ENCODE measurements around the gene MDFIC. TPM values are rescaled to one million over a fixed set of nuclear protein-coding genes. Genes with fewer than 3 reads are reported as not detected.

Gene MDFIC
- total and polyA plus RNA-seq, 2 experiments from 2014 or later: 10.6 to 18.5 TPM

- H2AFZ ChIP-seq: no peak overlapping the region
- TF ChIP-seq EZH2 (IDR thresholded peaks at IDR 0.05; ENCODE audit: borderline replicate concordance) (no peak), CTCF (IDR thresholded peaks at IDR 0.05; ENCODE audit: poor library complexity) (no peak), EZH2phosphoT487 (IDR thresholded peaks at IDR 0.05; ENCODE audit: low read depth, severe bottlenecking, unreplicated experiment) (no peak)
- H3K27ac ChIP-seq: no peak overlapping the region
These were observed 20.1 kb upstream of the MDFIC start for GRCh38 chr7:114901771-114902170.

GRCh38 chr7:114903131-114903530 lies 18.8 kb upstream of the MDFIC start:
- H3K9me3 ChIP-seq (ENCODE audit: low read depth): no peaks in the 10 kb centered on the region
- TF ChIP-seq CTCF (IDR thresholded peaks at IDR 0.05; ENCODE audit: poor library complexity) (no peak), EZH2 (IDR thresholded peaks at IDR 0.05; ENCODE audit: borderline replicate concordance) (no peak), EZH2phosphoT487 (IDR thresholded peaks at IDR 0.05; ENCODE audit: low read depth, severe bottlenecking, unreplicated experiment) (no peak)

More at GRCh38 chr7:114901771-114902170, 20.1 kb upstream of the MDFIC start:
- Histone ChIP-seq H3K4me1 (ENCODE audit: insufficient read depth) (no peaks in the 10 kb centered on the region), H3K4me2 (no peak overlapping the region), H3K4me3 (no peak overlapping the region), H3K9me2 (replicated peaks; ENCODE audit: insufficient read depth) (no peaks in the 10 kb centered on the region), H4K20me1 (ENCODE audit: insufficient read depth, poor library complexity, severe bottlenecking) (no peaks in the 10 kb centered on the region), H3K79me2 (no peaks in the 10 kb centered on the region), H3K27me3 (no peaks in the 10 kb centered on the region), H3K9me3 (ENCODE audit: low read depth) (no peaks in the 10 kb centered on the region), H3K36me3 (replicated peaks; ENCODE audit: insufficient read depth, low read depth) (no peaks in the 10 kb centered on the region)
- peak; percentile 14 for DNase-seq (ENCODE audit: low spot score)
- WGBS (ENCODE audit: low lambda C conversion rate, missing lambda C conversion rate): 76% methylated on average over 1 of the region's 1 CpG

GRCh38 chr7:114910787-114911186 lies 11.1 kb upstream of the MDFIC start:
- WGBS (ENCODE audit: low lambda C conversion rate, missing lambda C conversion rate): 58% methylated on average over 2 of the region's 2 CpGs
- H4K20me1 ChIP-seq (ENCODE audit: insufficient read depth, poor library complexity, severe bottlenecking): no peaks in the 10 kb centered on the region
- no peaks in the 10 kb centered on the region for H3K4me1 ChIP-seq (ENCODE audit: insufficient read depth)
- H3K4me2 ChIP-seq: no peak overlapping the region
- H3K27ac ChIP-seq: no peak overlapping the region
- H3K36me3 ChIP-seq (replicated peaks; ENCODE audit: insufficient read depth, low read depth): no peaks in the 10 kb centered on the region
- no peak overlapping the region for H2AFZ ChIP-seq
- no peaks in the 10 kb centered on the region for H3K9me2 ChIP-seq (replicated peaks; ENCODE audit: insufficient read depth)
- no peak for TF ChIP-seq EZH2 (IDR thresholded peaks at IDR 0.05; ENCODE audit: borderline replicate concordance)
- TF ChIP-seq CTCF (IDR thresholded peaks at IDR 0.05; ENCODE audit: poor library complexity): no peak
- TF ChIP-seq EZH2phosphoT487 (IDR thresholded peaks at IDR 0.05; ENCODE audit: low read depth, severe bottlenecking, unreplicated experiment): no peak
- no peaks in the 10 kb centered on the region for H3K79me2 ChIP-seq
- H3K27me3 ChIP-seq: no peaks in the 10 kb centered on the region
- H3K4me3 ChIP-seq: no peak overlapping the region
- H3K9me3 ChIP-seq (ENCODE audit: low read depth): no peaks in the 10 kb centered on the region
- DNase-seq (ENCODE audit: low spot score): no peak

More at GRCh38 chr7:114903131-114903530, 18.8 kb upstream of the MDFIC start:
- Histone ChIP-seq H3K27me3 (no peaks in the 10 kb centered on the region), H3K27ac (no peak overlapping the region), H3K4me1 (ENCODE audit: insufficient read depth) (no peaks in the 10 kb centered on the region), H3K79me2 (no peaks in the 10 kb centered on the region), H3K36me3 (replicated peaks; ENCODE audit: insufficient read depth, low read depth) (no peaks in the 10 kb centered on the region), H4K20me1 (ENCODE audit: insufficient read depth, poor library complexity, severe bottlenecking) (no peaks in the 10 kb centered on the region), H2AFZ (no peak overlapping the region), H3K4me2 (no peak overlapping the region), H3K4me3 (no peak overlapping the region), H3K9me2 (replicated peaks; ENCODE audit: insufficient read depth) (no peaks in the 10 kb centered on the region)
- WGBS (ENCODE audit: low lambda C conversion rate, missing lambda C conversion rate): 97% methylated on average over 2 of the region's 2 CpGs
- DNase-seq (ENCODE audit: low spot score): no peak

- H3K9me2 ChIP-seq (replicated peaks; ENCODE audit: insufficient read depth): no peaks in the 10 kb centered on the region
- no peaks in the 10 kb centered on the region for H3K9me3 ChIP-seq (ENCODE audit: low read depth)
- TF ChIP-seq CTCF (IDR thresholded peaks at IDR 0.05; ENCODE audit: poor library complexity) (no peak), EZH2 (IDR thresholded peaks at IDR 0.05; ENCODE audit: borderline replicate concordance) (no peak), EZH2phosphoT487 (IDR thresholded peaks at IDR 0.05; ENCODE audit: low read depth, severe bottlenecking, unreplicated experiment) (no peak)
- H3K27me3 ChIP-seq: no peaks in the 10 kb centered on the region
- H3K4me2 ChIP-seq: no peak overlapping the region
- H2AFZ ChIP-seq: no peak overlapping the region
- no peaks in the 10 kb centered on the region for H3K36me3 ChIP-seq (replicated peaks; ENCODE audit: insufficient read depth, low read depth)
- no peaks in the 10 kb centered on the region for H3K79me2 ChIP-seq
- no peak for DNase-seq (ENCODE audit: low spot score)
- 95% methylated on average over 4 of the region's 4 CpGs for WGBS (ENCODE audit: low lambda C conversion rate, missing lambda C conversion rate)
- H4K20me1 ChIP-seq (ENCODE audit: insufficient read depth, poor library complexity, severe bottlenecking): no peaks in the 10 kb centered on the region
- no peak overlapping the region for H3K4me3 ChIP-seq
- H3K4me1 ChIP-seq (ENCODE audit: insufficient read depth): no peaks in the 10 kb centered on the region
- no peak overlapping the region for H3K27ac ChIP-seq
These were observed 10.5 kb upstream of the MDFIC start for GRCh38 chr7:114911411-114911810.

Measured in hepatocyte (in vitro differentiated cells).